Rectal smooth muscle tissue (tissue), 1 donor: ENCODE results near the gene CIAO2A.

Source experiments
- H3K27ac ChIP-seq: one replicate; pipeline ENCODE4 v1.7.0; 2013; ENCODE audit warnings: low read depth, low read length, inconsistent platforms
- H3K27me3 ChIP-seq: one replicate; pipeline ENCODE4 v1.7.0; 2013; ENCODE audit warnings: low read length; ENCODE audit not compliant: control insufficient read depth, insufficient read depth
- H3K36me3 ChIP-seq: one replicate; pipeline ENCODE4 v1.7.0; 2013; ENCODE audit warnings: low read length; ENCODE audit not compliant: control insufficient read depth, insufficient read depth
- H3K4me1 ChIP-seq: one replicate; pipeline ENCODE4 v1.7.0; 2013; ENCODE audit warnings: low read length; ENCODE audit not compliant: control insufficient read depth, insufficient read depth
- H3K4me3 ChIP-seq: one replicate; pipeline ENCODE4 v1.7.0; 2013; ENCODE audit warnings: low read length
- H3K9ac ChIP-seq: one replicate; pipeline ENCODE4 v1.7.0; 2013; ENCODE audit warnings: low read length

The CIAO2A gene

GRCh38 chr15:64107337-64107736 is 13.7 kb upstream of the CIAO2A start:
- Histone ChIP-seq H3K4me1 (peaks cover 4% of the 10 kb centered on the region), H3K9ac (no peak overlapping the region), H3K27ac (no peak overlapping the region), H3K27me3 (no peaks in the 10 kb centered on the region), H3K36me3 (peaks cover 2% of the 10 kb centered on the region), H3K4me3 (no peak overlapping the region)

GRCh38 chr15:64105113-64105704 is 11.6 kb upstream of the CIAO2A start:
- Histone ChIP-seq H3K36me3 (no peaks in the 10 kb centered on the region), H3K9ac (no peak overlapping the region), H3K27me3 (no peaks in the 10 kb centered on the region), H3K27ac (no peak overlapping the region), H3K4me3 (no peak overlapping the region), H3K4me1 (peaks cover 4% of the 10 kb centered on the region)

GRCh38 chr15:64102497-64102896 is 8.9 kb upstream of the CIAO2A start:
- peaks cover 6% of the 10 kb centered on the region for H3K4me1 ChIP-seq
- H3K36me3 ChIP-seq, result no peaks in the 10 kb centered on the region
- no peak overlapping the region for H3K4me3 ChIP-seq
- H3K27ac ChIP-seq, result no peak overlapping the region
- H3K9ac ChIP-seq, result no peak overlapping the region
- no peaks in the 10 kb centered on the region for H3K27me3 ChIP-seq

- no peaks in the 10 kb centered on the region for H3K27me3 ChIP-seq
- H3K4me3 ChIP-seq, result no peak overlapping the region
- H3K27ac ChIP-seq, result no peak overlapping the region
- H3K36me3 ChIP-seq, result no peaks in the 10 kb centered on the region
- H3K9ac ChIP-seq, result no peak overlapping the region
- H3K4me1 ChIP-seq, result peaks cover 8% of the 10 kb centered on the region
Observed at GRCh38 chr15:64100958-64101357, 7.3 kb upstream of the CIAO2A start.

- Histone ChIP-seq H3K36me3 (no peaks in the 10 kb centered on the region), H3K27me3 (no peaks in the 10 kb centered on the region), H3K4me1 (peaks cover 11% of the 10 kb centered on the region), H3K27ac (no peak overlapping the region), H3K9ac (no peak overlapping the region), H3K4me3 (no peak overlapping the region)
Observed at GRCh38 chr15:64099379-64099778, 5.7 kb upstream of the CIAO2A start.

GRCh38 chr15:64096668-64097384 is 3.2 kb upstream of the CIAO2A start:
- Histone ChIP-seq H3K27me3 (no peaks in the 10 kb centered on the region), H3K4me3 (peak overlapping the region; percentile 91), H3K27ac (no peak overlapping the region), H3K4me1 (peaks cover 15% of the 10 kb centered on the region), H3K36me3 (no peaks in the 10 kb centered on the region), H3K9ac (no peak overlapping the region)

GRCh38 chr15:64095795-64096667 is 2.4 kb upstream of the CIAO2A start, which contains the start of gene SNX1:
SNX1 (plus strand) TSS chr15:64095982; CDS start chr15:64096014, 32 bp downstream.
- H3K27ac ChIP-seq, result peak within 1 kb of the TSS; percentile 85
- H3K27me3 ChIP-seq, result no peaks in the 10 kb centered on the region
- H3K4me1 ChIP-seq, result peaks cover 15% of the 10 kb centered on the region
- H3K36me3 ChIP-seq, result no peaks in the 10 kb centered on the region
- H3K4me3 ChIP-seq, result peak within 1 kb of the TSS; percentile 91
- peak within 1 kb of the TSS; percentile 74 for H3K9ac ChIP-seq

- Histone ChIP-seq H3K9ac (no peak overlapping the region), H3K4me1 (peaks cover 15% of the 10 kb centered on the region), H3K27me3 (no peaks in the 10 kb centered on the region), H3K4me3 (peak overlapping the region; percentile 27), H3K36me3 (no peaks in the 10 kb centered on the region), H3K27ac (peak overlapping the region; percentile 67)
Observed at GRCh38 chr15:64095431-64095794, 1.8 kb upstream of the CIAO2A start.

- Histone ChIP-seq H3K27me3 (no peaks in the 10 kb centered on the region), H3K4me1 (peaks cover 15% of the 10 kb centered on the region), H3K27ac (peak overlapping the region; percentile 94), H3K36me3 (peaks cover 2% of the 10 kb centered on the region), H3K4me3 (peak overlapping the region; percentile 85), H3K9ac (peak overlapping the region; percentile 47)
Observed at GRCh38 chr15:64092864-64093626, 593 bp downstream of the CIAO2A start.

- H3K36me3 ChIP-seq, result peaks cover 4% of the 10 kb centered on the region
- H3K4me3 ChIP-seq, result no peak overlapping the region
- peaks cover 12% of the 10 kb centered on the region for H3K4me1 ChIP-seq
- no peak overlapping the region for H3K27ac ChIP-seq
- no peaks in the 10 kb centered on the region for H3K27me3 ChIP-seq
- no peak overlapping the region for H3K9ac ChIP-seq
Observed at GRCh38 chr15:64092075-64092820, 1.4 kb downstream of the CIAO2A start.

GRCh38 chr15:64090527-64090926 is 3.1 kb downstream of the CIAO2A start:
- Histone ChIP-seq H3K36me3 (peaks cover 4% of the 10 kb centered on the region), H3K9ac (no peak overlapping the region), H3K4me1 (peaks cover 9% of the 10 kb centered on the region), H3K27me3 (no peaks in the 10 kb centered on the region), H3K27ac (no peak overlapping the region), H3K4me3 (no peak overlapping the region)
